Right ventricle myocardium inferior (tissue), 1 donor: ENCODE data around the gene MOB3B. TPM values are rescaled to one million over a fixed set of nuclear protein-coding genes. Genes with fewer than 3 reads are reported as not detected.

Experiments used
- ATAC-seq: fragments of 200-7000 bp; cut with Tn5 transposase; one replicate; pipeline ENCODE4 v1.9.1; 2020; ENCODE audit warnings: mild to moderate bottlenecking, moderate library complexity
- DNase-seq: peaks from one replicate; pipeline ENCODE4 v3.0.0; 2021; ENCODE audit errors: missing footprints
- intact Hi-C: fragments of 100-400 bp; cut with DNase I; formaldehyde crosslinking; loops from one replicate; pipeline ENCODE4 v1.11.0; 2022
- long read RNA-seq: library from polyadenylated mRNA; unstranded; transcript quantifications from one replicate; pipeline ENCODE4 v2.0.0, GENCODE V29; 2021
- total RNA-seq: library from RNA; stranded (reverse); fragmentation: NEBNext Ultra II Directional; extraction: Animal tissue kit (Norgen Biotek cat#: 25700); gene quantifications from one replicate; pipeline ENCODE4 v1.2.1, GENCODE V29; 2021
- donor health status: DM: no; HTN: yes; CAD: no; lungs with severe emphysema.

The MOB3B gene
- 1.5 TPM for total RNA-seq
- long read RNA-seq, full-length matches to known transcripts = 1 of 1 reads
- long read RNA-seq, partial matches to known transcripts = 0 of 1 reads
- long read RNA-seq, other reads (novel, unspliced or antisense) = 0 of 1 reads

- ATAC-seq = peak; percentile 94
- peak; percentile 94 for DNase-seq
- intact Hi-C loops = loop anchor here (1.0 to 5.0 kb wide), 4 partner anchors 97 to 196 kb away; no protein-coding TSS in a partner anchor
Observed at GRCh38 chr9:27529316-27530278, at the start of gene MOB3B. Gene MOB3B (minus strand): TSS chr9:27529814. CDS start chr9:27455550, 74,264 bp downstream.

GRCh38 chr9:27573634-27574590 is 44.3 kb upstream of the MOB3B start:
- intact Hi-C loops = loop anchor here (10.0 kb wide), 1 partner anchor 111 kb away; no protein-coding TSS in a partner anchor
- ATAC-seq (peak; percentile 94), DNase-seq (peak; percentile 97)

- intact Hi-C loops = loop anchor here (10.0 kb wide), 1 partner anchor 112 kb away; no protein-coding TSS in a partner anchor
- ATAC-seq (peak; percentile 95), DNase-seq (peak; percentile 91)
Observed at GRCh38 chr9:27572918-27573633, 43.5 kb upstream of the MOB3B start, which contains the start of gene C9orf72. Gene C9orf72 (minus strand): TSS chr9:27573481. CDS start chr9:27567120, 6,361 bp downstream.

- DNase-seq = peak; percentile 20
- ATAC-seq = peak; percentile 15
- intact Hi-C loops = loop anchor here (10.0 kb wide), 1 partner anchor 112 kb away; no protein-coding TSS in a partner anchor
Observed at GRCh38 chr9:27572566-27572917, 42.9 kb upstream of the MOB3B start.

GRCh38 chr9:27572061-27572460 is 42.4 kb upstream of the MOB3B start:
- no peak for ATAC-seq
- no peak for DNase-seq
- intact Hi-C loops = loop anchor here (10.0 kb wide), 1 partner anchor 113 kb away; no protein-coding TSS in a partner anchor

GRCh38 chr9:27571011-27571410 is 41.4 kb upstream of the MOB3B start:
- intact Hi-C loops = loop anchor here (10.0 kb wide), 1 partner anchor 114 kb away; no protein-coding TSS in a partner anchor
- ATAC-seq (no peak), DNase-seq (no peak)

GRCh38 chr9:27569406-27569805 is 39.8 kb upstream of the MOB3B start:
- ATAC-seq (no peak), DNase-seq (no peak)
- intact Hi-C loops = no loop called here

- intact Hi-C loops = no loop called here
- ATAC-seq = no peak
- no peak for DNase-seq
Observed at GRCh38 chr9:27566118-27566517, 36.5 kb upstream of the MOB3B start.

GRCh38 chr9:27565696-27566095 is 36.1 kb upstream of the MOB3B start:
- no peak for DNase-seq
- intact Hi-C loops = no loop called here
- ATAC-seq = no peak

GRCh38 chr9:27564670-27565069 is 35.1 kb upstream of the MOB3B start:
- intact Hi-C loops = no loop called here
- no peak for DNase-seq

GRCh38 chr9:27563738-27564430 is 34.3 kb upstream of the MOB3B start:
- intact Hi-C loops = no loop called here
- DNase-seq (no peak), ATAC-seq (no peak)

More at GRCh38 chr9:27564670-27565069, 35.1 kb upstream of the MOB3B start:
- peak; percentile 50 for ATAC-seq

- DNase-seq (no peak), ATAC-seq (no peak)
- intact Hi-C loops = no loop called here
Observed at GRCh38 chr9:27561685-27562084, 32.1 kb upstream of the MOB3B start.

- ATAC-seq (no peak), DNase-seq (no peak)
- intact Hi-C loops = no loop called here
Observed at GRCh38 chr9:27560457-27560856, 30.8 kb upstream of the MOB3B start.

GRCh38 chr9:27558307-27558706 is 28.7 kb upstream of the MOB3B start:
- intact Hi-C loops = no loop called here
- no peak for DNase-seq
- ATAC-seq = no peak

GRCh38 chr9:27556470-27556869 is 26.9 kb upstream of the MOB3B start:
- DNase-seq = no peak
- no peak for ATAC-seq
- intact Hi-C loops = no loop called here

- intact Hi-C loops = no loop called here
- no peak for DNase-seq
- ATAC-seq = no peak
Observed at GRCh38 chr9:27554712-27555111, 25.1 kb upstream of the MOB3B start.

- intact Hi-C loops = loop anchor here (2.0 kb wide), 1 partner anchor 302 kb away; no protein-coding TSS in a partner anchor
- DNase-seq (no peak), ATAC-seq (no peak)
Observed at GRCh38 chr9:27549196-27549755, 19.7 kb upstream of the MOB3B start.
